HG03060 (cell line): Measurements from ENCODE around the gene PJA1.

Experiments
- ATAC-seq: cut with Tn5 transposase; IDR thresholded peaks from one replicate; pipeline ENCODE4 v1.9.1; 2021; ENCODE audit warnings: low read depth, moderate number of reproducible peaks; ENCODE audit not compliant: unreplicated experiment

PJA1 gene

GRCh38 chrX:69119122-69119521 lies 46.1 kb downstream of the PJA1 start:
- ATAC-seq: no peak

- no peak for ATAC-seq
Measured at GRCh38 chrX:69117876-69118526, 47.3 kb downstream of the PJA1 start.

- no peak for ATAC-seq
Measured at GRCh38 chrX:69116077-69116476, 49.2 kb downstream of the PJA1 start.

GRCh38 chrX:69113723-69114122 lies 51.5 kb downstream of the PJA1 start:
- ATAC-seq: no peak
